ENCODE results near the gene HAPLN3. TPM values are rescaled to one million over a fixed set of nuclear protein-coding genes. Genes with fewer than 3 reads are reported as not detected.

The HAPLN3 gene
- total and polyA plus RNA-seq, 2 donors (not counting 1 experiment from before 2014, with no cell fraction given), result 7.5 to 16.3 TPM

DNA sequence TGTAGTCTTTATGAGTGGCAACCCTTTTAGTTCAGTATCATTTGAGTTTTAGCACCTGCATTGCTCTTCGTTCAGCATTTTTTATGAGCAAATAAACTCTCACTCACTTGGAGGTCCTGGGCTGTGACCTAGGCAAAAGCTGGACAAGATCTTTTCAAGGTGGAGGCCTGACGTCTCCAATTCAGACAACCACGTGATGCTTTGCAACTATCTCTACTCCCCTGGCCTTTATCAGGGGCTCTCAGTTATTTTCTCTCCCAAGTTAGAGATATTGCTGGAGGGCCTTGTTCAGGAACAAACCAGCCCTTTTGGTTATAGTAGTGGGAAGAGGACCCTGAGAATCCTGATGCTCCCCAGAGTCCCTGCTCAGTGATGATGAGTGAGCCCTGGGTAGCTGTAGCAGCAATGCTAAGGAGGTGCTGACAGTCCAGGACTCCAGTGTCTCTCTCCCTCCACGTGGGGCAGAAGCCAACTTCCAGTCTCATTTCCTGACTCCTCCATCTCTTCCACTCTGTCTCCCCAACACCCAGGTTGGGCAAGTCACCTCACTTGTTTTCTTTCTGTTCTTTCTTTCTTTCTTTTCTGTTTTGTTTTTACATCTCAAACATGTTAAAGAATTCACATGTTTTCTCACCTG, 30.4 kb downstream of the HAPLN3 start:
- ChIA-PET POLR2A (no interaction called here), CTCF (interaction anchor here (0.5 kb wide), 1 partner anchor 22 kb away, joined by 3 read pairs; no protein-coding TSS in a partner anchor)
- Histone ChIP-seq H3K27me3 (replicated peaks in 1 of 4; ENCODE audit: control extremely low read depth in 1 of 4, control insufficient read depth in 3 of 4, insufficient read depth in 4 of 4, low read length in 3 of 4) (peaks cover 0 to 3% (median 0%) of the 10 kb centered on the region in 4 experiments), H3K4me2 (replicated peaks; ENCODE audit: low read depth, low read length, poor library complexity, severe bottlenecking) (no peak overlapping the region), H4K20me1 (ENCODE audit: control insufficient read depth, insufficient read depth, low read length, poor library complexity, severe bottlenecking) (no peaks in the 10 kb centered on the region), H3K9ac (ENCODE audit: low read length) (no peak overlapping the region), H3K36me3 (replicated peaks in 1 of 2; ENCODE audit: control extremely low read depth in 1 of 2, control insufficient read depth in 1 of 2, extremely low read depth in 1 of 2, insufficient read depth in 2 of 2, low read length in 1 of 2) (no peaks in the 10 kb centered on the region), H3K9me3 (ENCODE audit: control extremely low read depth in 1 of 3, control insufficient read depth in 2 of 3, insufficient read depth in 1 of 3, low read length in 2 of 3) (peaks cover 0 to 2% (median 0%) of the 10 kb centered on the region in 3 donors), H2AFZ (ENCODE audit: insufficient read depth, low read depth, low read length, poor library complexity, severe bottlenecking) (no peak overlapping the region), H3K4me1 (ENCODE audit: control insufficient read depth in 2 of 2, insufficient read depth in 2 of 2, low read length in 2 of 2) (no peaks in the 10 kb centered on the region), H3K79me2 (ENCODE audit: control insufficient read depth, insufficient read depth, low read length) (no peaks in the 10 kb centered on the region), H3K4me3 (ENCODE audit: control extremely low read depth in 1 of 5, extremely low read depth in 1 of 5, insufficient read depth in 1 of 5, low read depth in 2 of 5, low read length in 4 of 5) (no peak overlapping the region), H3K27ac (ENCODE audit: low read length in 2 of 2) (no peak overlapping the region)
- TF ChIP-seq EZH2 (IDR thresholded peaks at IDR 0.05; ENCODE audit: borderline replicate concordance, insufficient read depth, low read depth, low read length, poor library complexity, severe bottlenecking) (no peak), CTCF (IDR thresholded peaks at IDR 0.05) (no peak)
- WGBS (ENCODE audit: insufficient coverage), result 54% methylated on average over 2 of the region's 4 CpGs
- peaks cover 6% of the 10 kb centered on the region for H3K27me3 Mint-ChIP-seq
- no peak for ATAC-seq (ENCODE audit: low read depth)
- no peaks in the 10 kb centered on the region for H3K4me1 Mint-ChIP-seq
- H3K27ac Mint-ChIP-seq, result no peak overlapping the region
- no peak for DNase-seq
- intact Hi-C loops (cut with micrococcal nuclease), result no loop called here
- H3K4me3 Mint-ChIP-seq, result no peak overlapping the region
- no peaks in the 10 kb centered on the region for H3K9me3 Mint-ChIP-seq (ENCODE audit: insufficient read depth)

GRCh38 chr15:88863412-88863811, 31.9 kb downstream of the HAPLN3 start:
- Histone ChIP-seq H3K9ac (ENCODE audit: low read length) (no peak overlapping the region), H3K4me2 (replicated peaks; ENCODE audit: low read depth, low read length, poor library complexity, severe bottlenecking) (no peak overlapping the region), H3K4me1 (ENCODE audit: control insufficient read depth in 2 of 2, insufficient read depth in 2 of 2, low read length in 2 of 2) (no peaks in the 10 kb centered on the region), H3K79me2 (ENCODE audit: control insufficient read depth, insufficient read depth, low read length) (no peaks in the 10 kb centered on the region), H3K27ac (ENCODE audit: low read length in 2 of 2) (no peak overlapping the region), H3K27me3 (replicated peaks in 1 of 4; ENCODE audit: control extremely low read depth in 1 of 4, control insufficient read depth in 3 of 4, insufficient read depth in 4 of 4, low read length in 3 of 4) (peaks cover 0 to 5% (median 0%) of the 10 kb centered on the region in 4 experiments), H3K36me3 (replicated peaks in 1 of 2; ENCODE audit: control extremely low read depth in 1 of 2, control insufficient read depth in 1 of 2, extremely low read depth in 1 of 2, insufficient read depth in 2 of 2, low read length in 1 of 2) (no peaks in the 10 kb centered on the region), H4K20me1 (ENCODE audit: control insufficient read depth, insufficient read depth, low read length, poor library complexity, severe bottlenecking) (no peaks in the 10 kb centered on the region), H3K4me3 (ENCODE audit: control extremely low read depth in 1 of 5, extremely low read depth in 1 of 5, insufficient read depth in 1 of 5, low read depth in 2 of 5, low read length in 4 of 5) (no peak overlapping the region), H3K9me3 (ENCODE audit: control extremely low read depth in 1 of 3, control insufficient read depth in 2 of 3, insufficient read depth in 1 of 3, low read length in 2 of 3) (peaks cover 0 to 2% (median 0%) of the 10 kb centered on the region in 3 donors), H2AFZ (ENCODE audit: insufficient read depth, low read depth, low read length, poor library complexity, severe bottlenecking) (no peak overlapping the region)
- no peak for DNase-seq
- Mint-ChIP-seq H3K27me3 (peaks cover 10% of the 10 kb centered on the region), H3K27ac (no peak overlapping the region), H3K9me3 (ENCODE audit: insufficient read depth) (no peaks in the 10 kb centered on the region), H3K4me3 (no peak overlapping the region), H3K4me1 (no peaks in the 10 kb centered on the region)
- ChIA-PET POLR2A (no interaction called here), CTCF (no interaction called here)
- no peak for TF ChIP-seq CTCF (IDR thresholded peaks at IDR 0.05)
- no peak for TF ChIP-seq EZH2 (IDR thresholded peaks at IDR 0.05; ENCODE audit: borderline replicate concordance, insufficient read depth, low read depth, low read length, poor library complexity, severe bottlenecking)
- no peak for ATAC-seq (ENCODE audit: low read depth)
- no CpG with 5 or more reads among the region's 1 CpG for WGBS (ENCODE audit: insufficient coverage)
- intact Hi-C loops (cut with micrococcal nuclease), result no loop called here

Data from B cell (primary cell).